Adrenal gland (tissue), 5 donors: Measurements from ENCODE around the gene ZNF311.

Experiments used
- CTCF ChIP-seq, 6 experiments: fragments of 450-650 bp in 4 of 6; fragments of 200-600 bp in 2 of 6; sonication (generic) in 1 of 6; IDR thresholded peaks; 1 replicate in 5 of 6; 2 replicates in 1 of 6; pipeline versions ENCODE4 v1.5.1 to v1.8.0; 2016 to 2021; ENCODE audit warnings: antibody characterized with exemption in 6 of 6, mild to moderate bottlenecking in 2 of 6, moderate library complexity in 1 of 6
- POLR2A ChIP-seq, 2 donors: fragments of 450-650 bp; IDR thresholded peaks; one replicate each; pipeline ENCODE4 v1.6.1; 2017; ENCODE audit warnings: antibody characterized with exemption in 2 of 2, mild to moderate bottlenecking in 2 of 2, moderate library complexity in 1 of 2
- donor health status: DM: no; HTN: no; CAD: no.

GRCh38 chr6:29021434-29021833 lies 16.3 kb upstream of the ZNF311 start:
- no peak for TF ChIP-seq CTCF (IDR thresholded peaks at IDR 0.05)
- TF ChIP-seq POLR2A (IDR thresholded peaks at IDR 0.05): no peak
